Upper lobe of right lung (tissue), 1 donor: ENCODE measurements around the gene KRIT1. TPM values are rescaled to one million over a fixed set of nuclear protein-coding genes. Genes with fewer than 3 reads are reported as not detected.

Source experiments
- ATAC-seq: fragments of 200-7000 bp; cut with Tn5 transposase; one replicate; pipeline ENCODE4 v1.9.1; 2020; ENCODE audit warnings: mild to moderate bottlenecking, moderate library complexity
- DNase-seq: peaks from one replicate; pipeline ENCODE4 v3.0.0-alpha.2; 2020
- H3K27ac ChIP-seq: fragments of 200-600 bp; one replicate; pipeline ENCODE4 v1.8.0; 2022
- H3K27me3 ChIP-seq: fragments of 200-600 bp; one replicate; pipeline ENCODE4 v1.8.0; 2022; ENCODE audit warnings: mild to moderate bottlenecking
- H3K36me3 ChIP-seq: fragments of 200-600 bp; one replicate; pipeline ENCODE4 v1.8.0; 2022
- H3K4me1 ChIP-seq: fragments of 200-600 bp; one replicate; pipeline ENCODE4 v1.8.0; 2022
- H3K4me3 ChIP-seq: fragments of 200-600 bp; one replicate; pipeline ENCODE4 v1.8.0; 2022; ENCODE audit warnings: mild to moderate bottlenecking
- H3K9me3 ChIP-seq: fragments of 200-600 bp; one replicate; pipeline ENCODE4 v1.8.0; 2022
- intact Hi-C: fragments of 100-400 bp; cut with DNase I; formaldehyde crosslinking; loops from one replicate; pipeline ENCODE4 v1.11.0; 2022
- long read RNA-seq: library from polyadenylated mRNA; unstranded; transcript quantifications from one replicate; pipeline ENCODE4 v2.0.0, GENCODE V29; 2021
- total RNA-seq: library from RNA; stranded (reverse); fragmentation: NEBNext Ultra II Directional; extraction: Animal tissue kit (Norgen Biotek cat#: 25700); gene quantifications from one replicate; pipeline ENCODE4 v1.2.1, GENCODE V29; 2021
- TF ChIP-seq, protein P1 (sequence below): fragments of 200-600 bp; IDR thresholded peaks from one replicate; pipeline ENCODE4 v1.8.0; 2022; ENCODE audit warnings: antibody characterized with exemption
- donor health status: DM: no; HTN: yes; CAD: no; lungs with severe emphysema.

Gene KRIT1
- 37.7 TPM for total RNA-seq
- long read RNA-seq, full-length matches to known transcripts, result 2 of 32 reads
- long read RNA-seq, partial matches to known transcripts, result 5 of 32 reads
- long read RNA-seq, other reads (novel, unspliced or antisense), result 25 of 32 reads

DNA sequence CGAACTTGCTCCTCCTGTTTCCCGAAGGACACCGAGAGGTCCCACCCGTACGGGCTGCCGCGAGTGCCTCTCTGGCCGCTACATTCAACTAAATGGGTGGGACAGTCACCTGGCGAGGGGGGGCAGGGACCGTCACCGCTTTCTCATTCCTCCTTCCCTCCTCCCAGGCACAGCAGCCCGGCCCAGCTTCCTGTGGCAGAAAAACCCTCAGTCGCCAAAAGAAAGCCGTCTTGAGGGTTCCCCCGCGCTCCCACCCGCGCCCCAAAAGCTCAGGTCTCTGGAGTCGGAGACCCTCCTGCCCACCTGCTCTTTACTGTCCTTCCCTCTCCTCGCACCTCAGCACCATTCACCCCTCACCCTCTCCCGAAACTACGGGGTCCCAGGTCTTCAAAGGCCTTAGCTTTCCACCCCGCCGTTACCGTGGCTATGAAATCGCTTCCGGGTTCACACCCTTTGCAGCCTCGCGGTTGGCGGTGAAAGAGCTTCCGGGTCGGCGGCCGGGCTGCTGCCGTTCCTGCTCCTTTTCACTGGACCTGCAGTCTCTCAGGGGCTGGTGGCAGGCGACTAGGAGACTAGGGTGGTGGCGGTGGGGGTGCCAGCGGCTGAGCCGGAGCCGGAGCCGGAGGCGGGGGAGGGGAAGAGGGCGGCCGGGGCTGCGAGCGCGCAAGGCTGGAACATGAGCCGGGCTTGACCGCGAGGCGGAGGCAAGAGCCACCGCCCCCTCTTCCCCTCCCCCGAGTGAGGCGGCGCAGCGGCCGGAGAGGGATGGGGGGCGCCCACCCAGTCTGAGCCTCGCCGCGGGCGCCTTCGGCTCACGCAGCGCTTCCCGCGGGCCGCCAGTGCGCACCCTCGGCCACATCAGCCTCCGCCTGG, at the start of gene KRIT1, which contains the start of gene ANKIB1:
KRIT1 (minus strand) TSS at position 428 of the 873 bp plus-strand sequence. CDS start 3,779 bp downstream, outside the sequence.
ANKIB1 (plus strand) TSS at position 488 of the 873 bp plus-strand sequence. CDS start 49,005 bp downstream, outside the sequence.
- Histone ChIP-seq H3K36me3 (peaks cover 12% of the 10 kb centered on the region), H3K27ac (peak within 1 kb of the TSS; percentile 93), H3K4me3 (peak within 1 kb of the TSS; percentile 85), H3K4me1 (peaks cover 33% of the 10 kb centered on the region), H3K9me3 (no peaks in the 10 kb centered on the region), H3K27me3 (no peaks in the 10 kb centered on the region)
- DNase-seq (peak; percentile 95), ATAC-seq (peak; percentile 96)
- TF ChIP-seq, protein P1, sequence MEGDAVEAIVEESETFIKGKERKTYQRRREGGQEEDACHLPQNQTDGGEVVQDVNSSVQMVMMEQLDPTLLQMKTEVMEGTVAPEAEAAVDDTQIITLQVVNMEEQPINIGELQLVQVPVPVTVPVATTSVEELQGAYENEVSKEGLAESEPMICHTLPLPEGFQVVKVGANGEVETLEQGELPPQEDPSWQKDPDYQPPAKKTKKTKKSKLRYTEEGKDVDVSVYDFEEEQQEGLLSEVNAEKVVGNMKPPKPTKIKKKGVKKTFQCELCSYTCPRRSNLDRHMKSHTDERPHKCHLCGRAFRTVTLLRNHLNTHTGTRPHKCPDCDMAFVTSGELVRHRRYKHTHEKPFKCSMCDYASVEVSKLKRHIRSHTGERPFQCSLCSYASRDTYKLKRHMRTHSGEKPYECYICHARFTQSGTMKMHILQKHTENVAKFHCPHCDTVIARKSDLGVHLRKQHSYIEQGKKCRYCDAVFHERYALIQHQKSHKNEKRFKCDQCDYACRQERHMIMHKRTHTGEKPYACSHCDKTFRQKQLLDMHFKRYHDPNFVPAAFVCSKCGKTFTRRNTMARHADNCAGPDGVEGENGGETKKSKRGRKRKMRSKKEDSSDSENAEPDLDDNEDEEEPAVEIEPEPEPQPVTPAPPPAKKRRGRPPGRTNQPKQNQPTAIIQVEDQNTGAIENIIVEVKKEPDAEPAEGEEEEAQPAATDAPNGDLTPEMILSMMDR, result no peak
- intact Hi-C loops, result no loop called here

DNA sequence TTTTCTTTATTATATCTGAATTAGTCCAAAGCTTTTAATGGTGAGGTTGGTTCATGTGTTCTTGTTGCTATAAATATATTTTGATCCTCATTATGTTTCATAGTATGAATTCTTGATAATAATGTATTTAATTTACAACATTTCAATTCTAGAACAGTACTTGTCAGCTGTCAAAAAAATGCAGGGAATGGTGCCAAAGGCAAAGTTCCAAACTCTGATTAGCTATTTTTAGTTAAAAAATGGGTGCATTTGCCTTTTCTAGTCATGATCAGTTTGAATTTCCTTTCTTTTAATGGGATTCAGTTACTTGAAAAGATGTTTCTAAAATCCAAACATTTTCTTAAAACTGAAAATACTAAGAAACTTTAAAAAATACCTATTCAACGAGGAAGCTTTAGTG, 49.7 kb upstream of the KRIT1 start:
- TF ChIP-seq, protein P1, result no peak

DNA sequence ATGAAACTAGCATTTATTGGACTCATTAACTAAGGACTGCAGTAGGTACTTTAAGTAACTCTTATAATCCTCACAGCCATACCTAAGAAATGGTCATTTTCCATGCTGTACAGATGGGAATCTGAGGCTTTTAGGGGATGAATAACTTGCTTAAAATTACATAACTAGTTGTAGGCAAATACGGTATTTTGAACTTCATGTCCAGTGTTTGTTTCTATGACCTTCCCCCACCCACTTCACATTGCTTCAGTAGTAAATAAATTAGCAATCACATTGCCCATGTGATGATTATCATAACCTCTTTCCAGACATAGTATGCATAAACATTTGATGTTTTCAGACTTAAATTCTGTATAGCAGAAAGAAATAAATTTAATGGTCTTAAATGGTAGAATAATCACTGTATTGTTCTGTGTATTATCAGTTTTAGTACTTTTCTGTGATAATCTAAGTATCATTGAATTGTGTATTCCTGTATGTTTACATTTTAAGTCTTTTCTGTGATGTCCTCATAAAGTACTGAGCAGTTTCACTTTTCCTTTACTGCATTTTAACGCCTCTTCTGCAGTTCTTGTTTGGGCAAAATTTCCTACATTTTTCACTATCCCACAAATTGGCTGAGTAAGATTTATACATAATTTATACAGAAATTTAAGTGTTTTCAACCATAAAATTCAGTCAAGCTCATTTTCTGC, 48.3 kb upstream of the KRIT1 start:
- Histone ChIP-seq H3K4me3 (peak overlapping the region; percentile 18), H3K36me3 (no peaks in the 10 kb centered on the region), H3K27me3 (no peaks in the 10 kb centered on the region), H3K4me1 (peaks cover 11% of the 10 kb centered on the region), H3K9me3 (no peaks in the 10 kb centered on the region), H3K27ac (peak overlapping the region; percentile 15)
- TF ChIP-seq, protein P1, result no peak
- ATAC-seq, result no peak
- intact Hi-C loops, result no loop called here
- DNase-seq, result no peak

More for the DNA sequence above, 49.7 kb upstream of the KRIT1 start:
- H3K4me3 ChIP-seq, result no peak overlapping the region
- DNase-seq (no peak), ATAC-seq (no peak)
- H3K27ac ChIP-seq, result peak overlapping the region; percentile 24
- peaks cover 11% of the 10 kb centered on the region for H3K4me1 ChIP-seq
- no peaks in the 10 kb centered on the region for H3K9me3 ChIP-seq
- H3K27me3 ChIP-seq, result no peaks in the 10 kb centered on the region
- intact Hi-C loops, result no loop called here
- no peaks in the 10 kb centered on the region for H3K36me3 ChIP-seq

DNA sequence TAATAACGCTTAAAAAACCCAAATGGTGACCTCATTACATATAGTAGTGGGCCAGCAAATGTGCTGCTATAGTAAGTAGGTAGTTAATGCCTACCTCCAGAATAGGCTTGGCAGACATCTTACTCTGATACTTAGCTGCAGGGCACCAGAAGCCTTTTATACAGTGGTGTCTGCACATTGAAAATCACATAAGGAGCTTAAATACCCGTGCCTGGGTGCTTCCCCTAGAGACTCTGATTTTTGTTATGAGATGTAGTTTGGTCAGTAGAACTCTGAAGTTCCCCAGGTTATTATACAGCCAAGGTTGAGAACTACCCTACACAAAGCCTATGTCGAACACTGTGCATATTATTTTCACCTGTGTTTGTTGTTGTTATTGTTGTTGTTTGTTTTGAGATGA, 47.3 kb upstream of the KRIT1 start:
- Histone ChIP-seq H3K27ac (no peak overlapping the region), H3K4me1 (peaks cover 11% of the 10 kb centered on the region), H3K27me3 (no peaks in the 10 kb centered on the region), H3K4me3 (no peak overlapping the region), H3K36me3 (no peaks in the 10 kb centered on the region), H3K9me3 (no peaks in the 10 kb centered on the region)
- intact Hi-C loops, result no loop called here
- ATAC-seq, result no peak
- DNase-seq, result no peak
- TF ChIP-seq, protein P1, result no peak

DNA sequence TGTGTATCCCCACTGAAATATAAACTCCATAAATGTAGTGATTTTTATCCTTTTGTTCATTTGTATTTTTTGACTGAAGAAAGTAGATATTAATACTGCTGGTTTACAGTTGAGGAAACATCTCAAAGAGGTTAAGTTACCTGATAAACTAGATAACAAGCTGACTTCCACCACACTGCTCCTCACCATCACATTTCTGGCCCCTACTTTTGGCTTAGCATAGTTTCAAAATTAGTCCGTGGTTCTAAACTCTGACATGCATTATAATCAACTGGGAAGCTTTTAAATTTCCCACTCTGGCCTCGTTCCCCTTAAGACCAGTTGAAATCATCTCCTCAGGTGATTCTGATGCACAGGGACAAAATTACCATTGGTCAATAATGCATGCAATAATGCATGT, 43.6 kb upstream of the KRIT1 start:
- TF ChIP-seq, protein P1, result no peak
- Histone ChIP-seq H3K9me3 (no peaks in the 10 kb centered on the region), H3K27ac (no peak overlapping the region), H3K36me3 (no peaks in the 10 kb centered on the region), H3K4me3 (no peak overlapping the region), H3K27me3 (no peaks in the 10 kb centered on the region), H3K4me1 (peaks cover 11% of the 10 kb centered on the region)
- intact Hi-C loops, result no loop called here
- ATAC-seq (no peak), DNase-seq (no peak)
